Right lobe of liver (tissue), 6 donors: ENCODE data around the gene SLC35G1. TPM values are rescaled to one million over a fixed set of nuclear protein-coding genes. Genes with fewer than 3 reads are reported as not detected.

ENCODE experiments used
- ATAC-seq, 4 donors: fragments of 200-7000 bp; cut with Tn5 transposase; one replicate each; pipeline ENCODE4 v1.9.1; 2020; ENCODE audit warnings: mild to moderate bottlenecking in 4 of 4, moderate library complexity in 4 of 4
- DNase-seq, 3 donors: peaks; one replicate each; pipeline ENCODE4 v3.0.0-alpha.2; 2020
- H3K27ac ChIP-seq, 3 donors: fragments of 200-600 bp; one replicate each; pipeline ENCODE4 v1.8.0; 2022
- H3K27me3 ChIP-seq, 2 donors: fragments of 200-600 bp; one replicate each; pipeline ENCODE4 v1.8.0; 2022
- H3K36me3 ChIP-seq, 4 donors: fragments of 200-600 bp; sonication (generic) in 1 of 4; one replicate each; pipeline versions ENCODE4 v1.5.1 to v1.8.0; 2017 to 2022; ENCODE audit warnings: control low read depth in 1 of 4
- H3K4me1 ChIP-seq, 4 donors: fragments of 200-600 bp; sonication (generic) in 1 of 4; one replicate each; pipeline versions ENCODE4 v1.5.1 to v1.8.0; 2017 to 2022; ENCODE audit warnings: control low read depth in 1 of 4
- H3K4me3 ChIP-seq, 3 donors: fragments of 200-600 bp; one replicate each; pipeline ENCODE4 v1.8.0; 2022
- H3K9me3 ChIP-seq, 4 donors: fragments of 200-600 bp; sonication (generic) in 1 of 4; one replicate each; pipeline versions ENCODE4 v1.5.1 to v1.8.0; 2017 to 2022; ENCODE audit warnings: control low read depth in 1 of 4
- CTCF ChIP-seq, 4 donors: fragments of 200-600 bp in 3 of 4; fragments of 450-650 bp in 1 of 4; IDR thresholded peaks; one replicate each; pipeline versions ENCODE4 v1.5.1 to v1.8.0; 2016 to 2022; ENCODE audit warnings: antibody characterized with exemption in 4 of 4, mild to moderate bottlenecking in 2 of 4
- POLR2A ChIP-seq: fragments of 450-650 bp; IDR thresholded peaks from one replicate; pipeline ENCODE4 v1.6.1; 2017; ENCODE audit warnings: antibody characterized with exemption, mild to moderate bottlenecking
- WGBS: methylation state at CpG from one replicate; pipeline ENCODE4 v1.1.6; 2018; ENCODE audit warnings: low coverage, low lambda C conversion rate; ENCODE audit not compliant: insufficient coverage; ENCODE audit errors: missing lambda C conversion rate; 5-methylcytosine and 5-hydroxymethylcytosine counted together
- intact Hi-C, 2 donors: fragments of 100-400 bp; cut with DNase I; formaldehyde crosslinking; loops; one replicate each; pipeline versions ENCODE4 v1.11.2 to v1.14.1; 2022
- total RNA-seq, 6 experiments: library from RNA; depleted of rRNA in 2 of 6; stranded (reverse); fragments of >200 nt in 2 of 6; fragmentation: NEBNext Ultra II Directional in 3 of 6; extraction: Animal tissue kit (Norgen Biotek cat#: 25700) in 3 of 6; gene quantifications; one replicate each; pipeline versions ENCODE4 v1.1.0 to v1.2.4, GENCODE V29; 2016 to 2023
- donor health status: DM: no; HTN: yes; CAD: no.
- donor health status: DM: no; HTN: no; CAD: no.
- donor health status: DM: no; HTN: no; CAD: no.
- donor health status: DM: no; HTN: yes; CAD: no.
- donor health status: DM: no; HTN: yes; CAD: no.

Gene SLC35G1
- total RNA-seq, 6 experiments from 2014 or later: 2.6 to 7.3 (median 4.5) TPM

- Histone ChIP-seq H3K9me3 (no peaks in the 10 kb centered on the region), H3K4me1 (no peaks in the 10 kb centered on the region), H3K4me3 (no peak overlapping the region), H3K27ac (no peak overlapping the region), H3K27me3 (no peaks in the 10 kb centered on the region), H3K36me3 (no peaks in the 10 kb centered on the region)
- TF ChIP-seq POLR2A: no peak
- no peak for TF ChIP-seq CTCF (IDR thresholded peaks at IDR 0.05)
- DNase-seq (no peak), ATAC-seq (no peak)
- intact Hi-C loops: no loop called here
- 65% methylated on average over 5 of the region's 8 CpGs for WGBS
These were observed 53.3 kb downstream of the SLC35G1 start for GRCh38 chr10:93947055-93947454.

DNA sequence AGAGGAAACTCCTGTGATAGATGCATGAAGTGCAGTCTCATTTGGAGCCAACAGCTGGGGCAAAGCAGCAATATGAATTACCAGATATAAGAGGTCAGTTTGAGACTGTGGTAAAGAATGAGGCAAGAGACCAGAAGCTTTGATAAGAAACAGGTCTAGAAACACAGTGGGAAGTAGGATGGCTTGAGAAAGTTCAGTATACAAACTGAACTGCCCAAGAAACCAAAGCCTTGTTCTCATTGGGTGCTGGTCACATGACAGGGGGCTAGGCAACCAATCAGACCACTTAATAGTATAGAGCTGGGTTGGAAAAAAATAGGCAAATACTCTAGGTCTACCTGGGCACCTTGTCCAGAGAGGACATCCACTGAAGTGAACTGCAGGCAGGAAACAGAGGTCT is 53.7 kb downstream of the SLC35G1 start:
- intact Hi-C loops: no loop called here
- TF ChIP-seq CTCF (IDR thresholded peaks at IDR 0.05) (no peak), POLR2A (no peak)
- no peaks in the 10 kb centered on the region for H3K27me3 ChIP-seq
- DNase-seq (no peak), ATAC-seq (no peak)
- no peaks in the 10 kb centered on the region for H3K4me1 ChIP-seq
- H3K27ac ChIP-seq: no peak overlapping the region
- H3K36me3 ChIP-seq: no peaks in the 10 kb centered on the region
- no peak overlapping the region for H3K4me3 ChIP-seq
- no peaks in the 10 kb centered on the region for H3K9me3 ChIP-seq

DNA sequence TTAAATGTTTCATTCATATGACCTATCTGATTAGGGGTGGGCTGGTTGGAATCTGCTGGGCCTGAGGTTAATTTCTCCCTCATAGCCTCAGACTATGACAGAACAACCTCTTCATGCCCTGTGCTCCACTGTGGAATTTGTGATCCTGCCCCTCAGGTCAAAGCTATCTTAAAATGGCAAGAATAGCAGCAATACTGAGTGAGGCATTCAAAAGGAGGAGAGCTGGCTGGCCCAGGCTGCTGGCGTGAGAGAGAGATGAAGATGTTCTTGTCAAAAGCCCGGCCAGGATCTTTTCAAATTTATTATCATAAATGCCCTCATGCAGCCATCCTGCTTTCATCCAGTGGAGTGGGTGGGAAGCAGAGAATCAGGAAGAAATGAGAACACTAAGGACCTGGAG is 58.1 kb downstream of the SLC35G1 start:
- ATAC-seq (no peak), DNase-seq (no peak)
- 89% methylated on average over 2 of the region's 2 CpGs for WGBS
- H3K4me1 ChIP-seq: no peaks in the 10 kb centered on the region
- intact Hi-C loops: no loop called here
- no peaks in the 10 kb centered on the region for H3K36me3 ChIP-seq
- no peaks in the 10 kb centered on the region for H3K9me3 ChIP-seq
- TF ChIP-seq POLR2A (no peak), CTCF (IDR thresholded peaks at IDR 0.05) (no peak)
- no peak overlapping the region for H3K27ac ChIP-seq
- H3K27me3 ChIP-seq: no peaks in the 10 kb centered on the region
- no peak overlapping the region for H3K4me3 ChIP-seq

Other genes starting within 250 kb of the SLC35G1 start
- gene FRA10AC1, start 191.4 kb upstream of the SLC35G1 start, total RNA-seq: 1 to 10 TPM; 4.2 to 9.4 (median 6.6) TPM
- 1 to 10 TPM in 1 of 6 experiments, under 1 TPM in 4, not detected in 1; 0.22 to 2.3 (median 0.86) TPM for gene LGI1, start 136.0 kb upstream of the SLC35G1 start, total RNA-seq
- under 1 TPM; 0.24 to 0.95 (median 0.55) TPM for gene PLCE1, start 100.0 kb downstream of the SLC35G1 start, total RNA-seq